HCT116 (cell line): Measurements from ENCODE around the gene CACNA2D3. TPM values are rescaled to one million over a fixed set of nuclear protein-coding genes. Genes with fewer than 3 reads are reported as not detected.

Source experiments
- ATAC-seq: fragments of 200-7000 bp; cut with Tn5 transposase; 2 replicates; pipeline ENCODE4 v1.9.1; 2020; ENCODE audit warnings: mild to moderate bottlenecking, moderate library complexity
- BruUV-seq: library from RNA; stranded (reverse); fragments of 400-500 nt; replicated peaks from 2 replicates; lab custom pipeline; 2021; lab: Mats Ljungman, UMichigan
- CTCF ChIA-PET: fragments of 300-600 bp; sonication (Branson Sonifier 250); formaldehyde crosslinking; loops from one replicate; lab custom pipeline; 2021; ENCODE audit warnings: antibody characterized with exemption; lab: Charles Lee
- POLR2A ChIA-PET: fragments of 300-600, 350-600 bp; sonication (Branson Sonifier 250); formaldehyde crosslinking; loops from one replicate; lab custom pipeline; 2021; ENCODE audit warnings: antibody characterized with exemption; lab: Charles Lee
- RAD21 ChIA-PET, 2 experiments: fragments of 300-600 bp; sonication (Branson Sonifier 250); formaldehyde crosslinking; loops; one replicate each; lab custom pipeline; 2023; ENCODE audit warnings: low total read pairs in 2 of 2; ENCODE audit not compliant: uncharacterized antibody in 2 of 2, unreplicated experiment in 2 of 2, low non-redundant PET in 1 of 2; lab: Charles Lee
- DNase-seq: peaks from one replicate; pipeline ENCODE4 v3.0.0-alpha.2; 2010; ENCODE audit warnings: low read depth, low spot score
- H2AFZ ChIP-seq: fragments of 200-600 bp; shearing (Covaris generic), sonication (generic); 2 replicates; pipeline ENCODE4 v1.6.1; 2017; ENCODE audit warnings: low read depth, mixed run types, mixed read lengths, antibody characterized with exemption, low read length; ENCODE audit not compliant: poor library complexity, severe bottlenecking
- H3K27ac ChIP-seq: 2 replicates; pipeline ENCODE4 v1.5.1; 2012; ENCODE audit warnings: low read depth, low read length
- H3K27me3 ChIP-seq: fragments of 200-600 bp; sonication (generic); 2 replicates; pipeline ENCODE4 v1.6.1; 2016; ENCODE audit warnings: mixed run types, low read length, mixed read lengths; ENCODE audit not compliant: insufficient read depth
- H3K36me3 ChIP-seq, 2 experiments: fragments of 200-500 bp in 1 of 2; fragments of 200-600 bp in 1 of 2; sonication (Bioruptor generic) in 1 of 2; sonication (generic) in 1 of 2; 2 replicates each; pipeline versions ENCODE4 v1.5.1 to v1.6.1; 2014 to 2016; ENCODE audit warnings: low read length in 2 of 2, inconsistent platforms in 1 of 2, mixed read lengths in 1 of 2, mixed run types in 1 of 2; ENCODE audit not compliant: insufficient read depth in 2 of 2, control insufficient read depth in 1 of 2
- H3K4me1 ChIP-seq, 2 experiments: fragments of 200-600 bp in 1 of 2; sonication (generic) in 1 of 2; 2 replicates each; pipeline versions ENCODE4 v1.5.1 to v1.6.1; 2012 to 2017; ENCODE audit warnings: low read length in 2 of 2, inconsistent platforms in 1 of 2, mild to moderate bottlenecking in 1 of 2, mixed read lengths in 1 of 2, mixed run types in 1 of 2, moderate library complexity in 1 of 2; ENCODE audit not compliant: insufficient read depth in 2 of 2, control insufficient read depth in 1 of 2
- H3K4me2 ChIP-seq: fragments of 200-600 bp; sonication (generic); 2 replicates; pipeline ENCODE4 v1.6.1; 2017; ENCODE audit warnings: mixed run types, low read length, mixed read lengths
- H3K4me3 ChIP-seq, 2 experiments: fragments of 200-600 bp in 1 of 2; sonication (generic) in 1 of 2; replicated peaks in 1 of 2; 2 replicates each; pipeline ENCODE4 v1.5.1; 2011 to 2016; ENCODE audit warnings: low read length in 2 of 2, control low read depth in 1 of 2, low read depth in 1 of 2, mild to moderate bottlenecking in 1 of 2, mixed read lengths in 1 of 2, mixed run types in 1 of 2
- H3K79me2 ChIP-seq: fragments of 200-600 bp; sonication (generic); 2 replicates; pipeline ENCODE4 v1.6.1; 2017; ENCODE audit warnings: mild to moderate bottlenecking, mixed run types, low read length, moderate library complexity, mixed read lengths; ENCODE audit not compliant: insufficient read depth
- H3K9ac ChIP-seq: fragments of 200-600 bp; sonication (generic); 2 replicates; pipeline ENCODE4 v1.6.1; 2016; ENCODE audit warnings: low read length, mixed read lengths
- H3K9me2 ChIP-seq: fragments of 200-600 bp; sonication (generic), shearing (Covaris generic); 2 replicates; pipeline ENCODE4 v1.6.1; 2017; ENCODE audit warnings: mixed run types, mild to moderate bottlenecking, moderate library complexity; ENCODE audit not compliant: insufficient read depth
- H3K9me3 ChIP-seq, 2 experiments: fragments of 200-500 bp in 1 of 2; fragments of 200-600 bp in 1 of 2; sonication (Bioruptor generic) in 1 of 2; sonication (generic) in 1 of 2; 2 replicates each; pipeline ENCODE4 v1.6.1; 2014 to 2017; ENCODE audit warnings: low read length in 2 of 2, mixed read lengths in 2 of 2, inconsistent platforms in 1 of 2, low read depth in 1 of 2, mild to moderate bottlenecking in 1 of 2, mixed run types in 1 of 2, moderate library complexity in 1 of 2; ENCODE audit not compliant: control insufficient read depth in 1 of 2, insufficient read depth in 1 of 2
- H4K20me1 ChIP-seq: fragments of 200-600 bp; sonication (generic), shearing (Covaris generic); 2 replicates; pipeline ENCODE4 v1.6.1; 2017; ENCODE audit warnings: mixed run types, mild to moderate bottlenecking, moderate library complexity; ENCODE audit not compliant: insufficient read depth
- CBX3 ChIP-seq: IDR thresholded peaks from 2 replicates; pipeline ENCODE4 v1.6.1; 2012; ENCODE audit warnings: low read depth
- CEBPB ChIP-seq: IDR thresholded peaks from 2 replicates; pipeline ENCODE4 v1.6.1; 2012; ENCODE audit warnings: low read depth
- CTCF ChIP-seq, 3 experiments: fragments of 200-600 bp in 1 of 3; sonication (generic) in 1 of 3; IDR thresholded peaks in 2 of 3; conservative IDR thresholded peaks in 1 of 3; 2 replicates each; pipeline ENCODE4 v1.5.1; 2012 to 2017; ENCODE audit warnings: low read depth in 2 of 3, low read length in 2 of 3, antibody characterized with exemption in 1 of 3, borderline replicate concordance in 1 of 3, control low read depth in 1 of 3, mild to moderate bottlenecking in 1 of 3, mixed read lengths in 1 of 3, mixed run types in 1 of 3, moderate library complexity in 1 of 3; ENCODE audit not compliant: insufficient read depth in 1 of 3
- JUND ChIP-seq: IDR thresholded peaks from 2 replicates; pipeline ENCODE4 v1.6.1; 2012
- SRF ChIP-seq: IDR thresholded peaks from 2 replicates; pipeline ENCODE4 v1.6.1; 2012; ENCODE audit warnings: low read depth
- ZNF274 ChIP-seq: fragments of 200-500 bp; sonication (Bioruptor generic); IDR thresholded peaks from 2 replicates; pipeline ENCODE4 v1.6.1; 2014; ENCODE audit warnings: mild to moderate bottlenecking, low read depth, low read length, inconsistent platforms
- intact Hi-C: fragments of 100-400 bp; cut with micrococcal nuclease; formaldehyde crosslinking; loops from 2 replicates; pipeline ENCODE4 v1.10.0; 2022
- total RNA-seq: library from RNA; stranded (reverse); gene quantifications from one replicate; pipeline ENCODE4 v1.2.1, GENCODE V29; 2021; ENCODE audit not compliant: unreplicated experiment
- TF ChIP-seq, protein P1 (sequence below): IDR thresholded peaks from 2 replicates; pipeline ENCODE4 v1.6.1; 2012; ENCODE audit warnings: low read depth
- TF ChIP-seq, protein P2 (sequence below): IDR thresholded peaks from 2 replicates; pipeline ENCODE4 v1.6.1; 2011; ENCODE audit warnings: mild to moderate bottlenecking, low read length, moderate library complexity; ENCODE audit not compliant: insufficient replicate concordance; ENCODE audit errors: extremely low read depth
- TF ChIP-seq, protein P3 (sequence below): IDR thresholded peaks from 2 replicates; pipeline ENCODE4 v1.6.1; 2012
- TF ChIP-seq, protein P4 (sequence below): IDR thresholded peaks from 2 replicates; pipeline ENCODE4 v1.6.1; 2012

Gene CACNA2D3
- total RNA-seq, 1 experiment from 2014 or later: 0.20 TPM

- H3K27ac ChIP-seq: no peak overlapping the region
- ChIA-PET CTCF (no interaction called here), RAD21 (no interaction called here), POLR2A (no interaction called here)
- H3K27me3 ChIP-seq: no peaks in the 10 kb centered on the region
- peaks cover 0 to 9% of the 10 kb centered on the region in 2 experiments; a peak in 1 of 4 replicates for H3K9me3 ChIP-seq
- H3K9ac ChIP-seq: no peak overlapping the region
- H3K79me2 ChIP-seq: no peaks in the 10 kb centered on the region
- no peaks in the 10 kb centered on the region for H3K4me1 ChIP-seq
- no peaks in the 10 kb centered on the region for H3K36me3 ChIP-seq
- H3K9me2 ChIP-seq: no peaks in the 10 kb centered on the region
- no TSS peak for BruUV-seq
- TF ChIP-seq JUND: no peak
- TF ChIP-seq CTCF (IDR thresholded peaks at IDR 0.05 in 2 of 3, conservative IDR thresholded peaks at IDR 0.05 in 1 of 3; ENCODE audit: borderline replicate concordance in 1 of 3, insufficient read depth in 1 of 3, low read depth in 2 of 3, low read length in 2 of 3): no peak
- TF ChIP-seq CBX3: no peak
- TF ChIP-seq SRF: no peak
- TF ChIP-seq, protein P1, sequence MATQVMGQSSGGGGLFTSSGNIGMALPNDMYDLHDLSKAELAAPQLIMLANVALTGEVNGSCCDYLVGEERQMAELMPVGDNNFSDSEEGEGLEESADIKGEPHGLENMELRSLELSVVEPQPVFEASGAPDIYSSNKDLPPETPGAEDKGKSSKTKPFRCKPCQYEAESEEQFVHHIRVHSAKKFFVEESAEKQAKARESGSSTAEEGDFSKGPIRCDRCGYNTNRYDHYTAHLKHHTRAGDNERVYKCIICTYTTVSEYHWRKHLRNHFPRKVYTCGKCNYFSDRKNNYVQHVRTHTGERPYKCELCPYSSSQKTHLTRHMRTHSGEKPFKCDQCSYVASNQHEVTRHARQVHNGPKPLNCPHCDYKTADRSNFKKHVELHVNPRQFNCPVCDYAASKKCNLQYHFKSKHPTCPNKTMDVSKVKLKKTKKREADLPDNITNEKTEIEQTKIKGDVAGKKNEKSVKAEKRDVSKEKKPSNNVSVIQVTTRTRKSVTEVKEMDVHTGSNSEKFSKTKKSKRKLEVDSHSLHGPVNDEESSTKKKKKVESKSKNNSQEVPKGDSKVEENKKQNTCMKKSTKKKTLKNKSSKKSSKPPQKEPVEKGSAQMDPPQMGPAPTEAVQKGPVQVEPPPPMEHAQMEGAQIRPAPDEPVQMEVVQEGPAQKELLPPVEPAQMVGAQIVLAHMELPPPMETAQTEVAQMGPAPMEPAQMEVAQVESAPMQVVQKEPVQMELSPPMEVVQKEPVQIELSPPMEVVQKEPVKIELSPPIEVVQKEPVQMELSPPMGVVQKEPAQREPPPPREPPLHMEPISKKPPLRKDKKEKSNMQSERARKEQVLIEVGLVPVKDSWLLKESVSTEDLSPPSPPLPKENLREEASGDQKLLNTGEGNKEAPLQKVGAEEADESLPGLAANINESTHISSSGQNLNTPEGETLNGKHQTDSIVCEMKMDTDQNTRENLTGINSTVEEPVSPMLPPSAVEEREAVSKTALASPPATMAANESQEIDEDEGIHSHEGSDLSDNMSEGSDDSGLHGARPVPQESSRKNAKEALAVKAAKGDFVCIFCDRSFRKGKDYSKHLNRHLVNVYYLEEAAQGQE: no peak
- TF ChIP-seq ZNF274: no peak
- TF ChIP-seq, protein P2, sequence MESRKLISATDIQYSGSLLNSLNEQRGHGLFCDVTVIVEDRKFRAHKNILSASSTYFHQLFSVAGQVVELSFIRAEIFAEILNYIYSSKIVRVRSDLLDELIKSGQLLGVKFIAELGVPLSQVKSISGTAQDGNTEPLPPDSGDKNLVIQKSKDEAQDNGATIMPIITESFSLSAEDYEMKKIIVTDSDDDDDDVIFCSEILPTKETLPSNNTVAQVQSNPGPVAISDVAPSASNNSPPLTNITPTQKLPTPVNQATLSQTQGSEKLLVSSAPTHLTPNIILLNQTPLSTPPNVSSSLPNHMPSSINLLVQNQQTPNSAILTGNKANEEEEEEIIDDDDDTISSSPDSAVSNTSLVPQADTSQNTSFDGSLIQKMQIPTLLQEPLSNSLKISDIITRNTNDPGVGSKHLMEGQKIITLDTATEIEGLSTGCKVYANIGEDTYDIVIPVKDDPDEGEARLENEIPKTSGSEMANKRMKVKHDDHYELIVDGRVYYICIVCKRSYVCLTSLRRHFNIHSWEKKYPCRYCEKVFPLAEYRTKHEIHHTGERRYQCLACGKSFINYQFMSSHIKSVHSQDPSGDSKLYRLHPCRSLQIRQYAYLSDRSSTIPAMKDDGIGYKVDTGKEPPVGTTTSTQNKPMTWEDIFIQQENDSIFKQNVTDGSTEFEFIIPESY: no peak
- TF ChIP-seq, protein P3, sequence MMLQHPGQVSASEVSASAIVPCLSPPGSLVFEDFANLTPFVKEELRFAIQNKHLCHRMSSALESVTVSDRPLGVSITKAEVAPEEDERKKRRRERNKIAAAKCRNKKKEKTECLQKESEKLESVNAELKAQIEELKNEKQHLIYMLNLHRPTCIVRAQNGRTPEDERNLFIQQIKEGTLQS: no peak
- TF ChIP-seq, protein P4, sequence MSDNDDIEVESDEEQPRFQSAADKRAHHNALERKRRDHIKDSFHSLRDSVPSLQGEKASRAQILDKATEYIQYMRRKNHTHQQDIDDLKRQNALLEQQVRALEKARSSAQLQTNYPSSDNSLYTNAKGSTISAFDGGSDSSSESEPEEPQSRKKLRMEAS: no peak
- TF ChIP-seq CEBPB: no peak
- TF ChIP-seq, all 23 proteins: peak for 0
- no peak overlapping the region for H3K4me3 ChIP-seq
- DNase-seq (no peak), ATAC-seq (no peak)
- no peaks in the 10 kb centered on the region for H4K20me1 ChIP-seq
- H3K4me2 ChIP-seq: no peak overlapping the region
- no peak overlapping the region for H2AFZ ChIP-seq
- intact Hi-C loops: no loop called here
Measured at GRCh38 chr3:55077726-55078125, 955.4 kb downstream of the CACNA2D3 start.
